ENCODE data around the gene KLHDC7B. TPM values are rescaled to one million over a fixed set of nuclear protein-coding genes. Genes with fewer than 3 reads are reported as not detected.

Gene KLHDC7B
- total RNA-seq, 1 donor from 2014 or later, result 5.2 TPM

GRCh38 chr22:50567721-50568252 is 22.1 kb downstream of the KLHDC7B start:
- H3K27me3 Mint-ChIP-seq, result peaks cover 1% of the 10 kb centered on the region
- no peak overlapping the region for H3K27ac Mint-ChIP-seq
- no peak for TF ChIP-seq CTCF (IDR thresholded peaks at IDR 0.05)
- CTCF ChIA-PET, result no interaction called here
- DNase-seq (no peak), ATAC-seq (ENCODE audit: low read depth) (no peak)
- intact Hi-C loops (cut with micrococcal nuclease), result no loop called here
- H3K4me1 Mint-ChIP-seq, result peaks cover 21% of the 10 kb centered on the region
- H3K4me3 Mint-ChIP-seq, result no peak overlapping the region
- POLR2A ChIA-PET, result interaction anchor here (0.6 to 5.4 kb wide), 2 partner anchors 27 to 39 kb away, joined by 3 to 197 read pairs; partner anchors contain the start of genes SCO2 and TYMP
- peaks cover 24% of the 10 kb centered on the region for H3K36me3 Mint-ChIP-seq (ENCODE audit: low read depth)
- no peaks in the 10 kb centered on the region for H3K9me3 Mint-ChIP-seq

- intact Hi-C loops (cut with micrococcal nuclease), result no loop called here
These were observed 22.9 kb downstream of the KLHDC7B start for GRCh38 chr22:50568626-50569025.

GRCh38 chr22:50569041-50569459 is 23.4 kb downstream of the KLHDC7B start:
- ATAC-seq (ENCODE audit: low read depth) (no peak), DNase-seq (no peak)
- H3K4me3 Mint-ChIP-seq, result no peak overlapping the region
- H3K4me1 Mint-ChIP-seq, result peaks cover 10% of the 10 kb centered on the region
- no peaks in the 10 kb centered on the region for H3K9me3 Mint-ChIP-seq
- H3K36me3 Mint-ChIP-seq (ENCODE audit: low read depth), result peaks cover 23% of the 10 kb centered on the region
- POLR2A ChIA-PET, result interaction anchor here (1.2 kb wide), 1 partner anchor 13 kb away, joined by 4 read pairs; the partner anchor contains the start of gene CHKB
- H3K27me3 Mint-ChIP-seq, result no peaks in the 10 kb centered on the region
- CTCF ChIA-PET, result interaction anchor here (1.1 kb wide), 1 partner anchor 43 kb away, joined by 4 read pairs; the partner anchor contains the start of gene SCO2
- no peak overlapping the region for H3K27ac Mint-ChIP-seq
- intact Hi-C loops (cut with micrococcal nuclease), result no loop called here
- TF ChIP-seq CTCF (IDR thresholded peaks at IDR 0.05), result no peak

More at GRCh38 chr22:50568626-50569025, 22.9 kb downstream of the KLHDC7B start:
- Mint-ChIP-seq H3K4me3 (no peak overlapping the region), H3K4me1 (peaks cover 12% of the 10 kb centered on the region), H3K27ac (no peak overlapping the region), H3K36me3 (ENCODE audit: low read depth) (peaks cover 23% of the 10 kb centered on the region), H3K9me3 (no peaks in the 10 kb centered on the region), H3K27me3 (peaks cover 1% of the 10 kb centered on the region)
- no peak for ATAC-seq (ENCODE audit: low read depth)
- POLR2A ChIA-PET, result interaction anchor here (1.2 kb wide), 1 partner anchor 14 kb away, joined by 4 read pairs; the partner anchor contains the start of gene CHKB
- no peak for DNase-seq
- CTCF ChIA-PET, result interaction anchor here (1.1 kb wide), 1 partner anchor 43 kb away, joined by 4 read pairs; the partner anchor contains the start of gene SCO2
- no peak for TF ChIP-seq CTCF (IDR thresholded peaks at IDR 0.05)

- ChIA-PET POLR2A (interaction anchor here (0.9 to 1.2 kb wide), 2 partner anchors 12 to 22 kb away, joined by 3 to 4 read pairs; partner anchors contain the start of gene CHKB), CTCF (interaction anchor here (0.6 to 1.1 kb wide), 2 partner anchors 44 to 70 kb away, joined by 3 to 4 read pairs; partner anchors contain the start of gene SCO2)
- Mint-ChIP-seq H3K4me1 (peaks cover 10% of the 10 kb centered on the region), H3K27ac (no peak overlapping the region), H3K27me3 (no peaks in the 10 kb centered on the region), H3K9me3 (no peaks in the 10 kb centered on the region), H3K4me3 (no peak overlapping the region), H3K36me3 (ENCODE audit: low read depth) (peaks cover 23% of the 10 kb centered on the region)
- intact Hi-C loops (cut with micrococcal nuclease), result no loop called here
- no peak for TF ChIP-seq CTCF (IDR thresholded peaks at IDR 0.05)
- no peak for DNase-seq
- no peak for ATAC-seq (ENCODE audit: low read depth)
These were observed 24.3 kb downstream of the KLHDC7B start for GRCh38 chr22:50569896-50570535.

- CTCF ChIA-PET, result no interaction called here
- no peak for DNase-seq
- no peak overlapping the region for H3K4me3 Mint-ChIP-seq
- no peak for TF ChIP-seq CTCF (IDR thresholded peaks at IDR 0.05)
- POLR2A ChIA-PET, result interaction anchor here (0.9 kb wide), 1 partner anchor 23 kb away, joined by 3 read pairs; no protein-coding TSS in a partner anchor
- H3K27me3 Mint-ChIP-seq, result no peaks in the 10 kb centered on the region
- peaks cover 10% of the 10 kb centered on the region for H3K4me1 Mint-ChIP-seq
- H3K9me3 Mint-ChIP-seq, result no peaks in the 10 kb centered on the region
- no peak for ATAC-seq (ENCODE audit: low read depth)
- H3K36me3 Mint-ChIP-seq (ENCODE audit: low read depth), result peaks cover 23% of the 10 kb centered on the region
- H3K27ac Mint-ChIP-seq, result no peak overlapping the region
- intact Hi-C loops (cut with micrococcal nuclease), result no loop called here
These were observed 25.2 kb downstream of the KLHDC7B start for GRCh38 chr22:50570861-50571260.
